GM19438 (cell line): ENCODE measurements around the gene SUSD5.
"Not testable (repeated sequence)": the region's sequence is repeated elsewhere in the genome, so short reads cannot be mapped to it uniquely, and the experiment has no call there.

ENCODE experiments used
- ATAC-seq: cut with Tn5 transposase; IDR thresholded peaks from one replicate; pipeline ENCODE4 v1.9.1; 2021; ENCODE audit warnings: low read depth; ENCODE audit not compliant: unreplicated experiment

SUSD5 gene

DNA sequence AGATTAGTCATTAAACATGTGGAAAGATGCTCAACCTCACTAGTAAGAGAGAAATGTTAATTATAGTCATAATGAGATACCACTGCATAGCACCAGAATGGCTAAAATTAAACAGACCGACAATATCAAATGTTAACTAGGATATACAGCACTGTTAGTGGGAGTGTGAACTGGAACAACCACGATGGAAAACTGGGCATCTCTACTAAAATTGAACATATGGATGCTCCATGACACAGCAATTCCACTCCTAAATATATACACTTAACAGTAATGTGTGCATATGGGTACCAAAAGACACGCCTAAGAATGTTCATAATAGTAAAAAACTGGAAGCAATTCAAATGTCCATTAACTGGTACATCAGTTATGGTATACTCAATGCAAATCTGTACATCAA lies 63.3 kb downstream of the SUSD5 start:
- no peak for ATAC-seq

DNA sequence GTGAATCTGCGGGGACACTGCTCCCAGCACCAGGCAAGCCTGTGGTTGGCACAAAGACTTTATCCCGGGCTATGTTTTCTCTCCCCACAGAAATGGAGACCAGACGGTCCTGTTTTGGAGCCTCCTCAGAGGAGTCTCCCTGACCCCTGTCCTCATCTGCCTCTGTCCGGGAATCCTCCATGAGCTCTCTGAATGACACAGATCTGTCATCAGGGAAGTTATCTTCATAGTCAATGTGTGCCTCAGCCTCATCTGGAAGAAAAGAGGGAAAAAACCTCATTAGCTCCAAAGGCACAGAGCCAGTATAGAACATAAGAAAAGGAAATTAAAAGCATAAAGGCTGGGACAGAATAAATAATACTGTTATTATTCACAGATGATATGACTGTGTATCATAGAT lies 64.8 kb downstream of the SUSD5 start:
- ATAC-seq: no peak

DNA sequence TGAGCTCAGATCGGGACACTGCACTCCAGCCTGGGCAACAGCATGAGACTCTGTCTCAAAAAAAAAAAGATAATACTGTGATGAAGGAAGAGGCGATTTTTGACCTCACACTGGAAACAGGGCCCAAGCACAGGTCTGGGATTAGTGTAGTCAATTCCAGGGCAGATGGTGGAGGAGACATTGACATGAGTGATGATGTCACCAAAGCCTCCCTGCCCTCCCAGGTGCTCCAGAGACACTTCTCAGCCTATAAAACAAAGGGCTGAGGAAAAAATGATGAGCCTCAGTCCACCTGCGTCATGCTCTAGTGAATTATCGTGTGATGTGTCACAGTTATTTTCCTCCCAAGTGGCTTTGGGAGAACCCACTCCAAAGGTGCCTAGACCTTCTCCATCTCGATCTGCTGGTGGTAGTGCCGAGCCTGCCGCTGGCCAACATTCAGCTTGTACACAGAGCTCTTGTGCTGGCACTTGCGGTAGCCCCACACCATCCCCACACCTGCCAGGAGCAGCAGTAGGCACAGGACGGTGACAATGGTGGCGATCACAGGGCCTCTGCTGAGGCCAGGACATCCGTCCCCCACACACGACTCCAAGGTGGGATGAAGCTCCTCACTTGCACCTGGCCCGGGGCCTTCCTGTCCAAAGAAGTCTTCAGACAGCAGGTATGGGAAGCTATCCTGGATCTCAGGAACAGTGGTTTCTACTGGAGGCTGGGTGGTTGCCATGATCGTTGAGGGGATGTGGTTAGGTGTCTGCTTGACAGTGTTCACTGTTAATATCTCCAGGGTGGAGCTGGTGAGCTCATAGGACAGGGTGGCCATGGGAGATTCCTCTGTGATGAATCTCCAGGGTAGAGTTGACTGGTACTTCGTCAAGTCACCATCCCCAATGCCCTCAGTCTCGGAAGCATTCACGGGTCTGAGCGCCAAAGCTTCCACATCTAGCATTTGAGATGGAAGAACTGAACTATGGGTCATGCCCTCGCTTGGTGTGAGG lies 65.9 kb downstream of the SUSD5 start:
- no peak for ATAC-seq

DNA sequence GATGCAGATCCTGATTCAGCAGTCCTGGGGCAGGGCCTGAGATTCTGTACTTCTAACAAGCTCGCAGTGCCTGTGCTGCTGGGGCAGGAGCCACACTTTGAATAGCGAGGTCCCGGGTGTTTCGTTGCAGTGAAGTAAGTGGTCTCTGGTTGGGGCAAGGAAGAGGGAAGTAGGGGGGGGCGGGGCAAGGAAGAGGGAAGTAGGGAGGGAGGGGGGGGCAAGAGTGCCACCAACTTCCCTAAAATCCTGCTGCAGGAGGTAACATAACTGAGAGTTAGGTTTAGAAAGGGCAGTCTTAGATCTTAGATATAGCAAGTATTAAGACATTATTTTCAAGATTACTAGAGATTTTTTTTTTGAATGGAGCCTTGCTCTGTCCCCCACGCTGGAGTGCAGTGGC lies 69.3 kb downstream of the SUSD5 start:
- ATAC-seq: no peak

DNA sequence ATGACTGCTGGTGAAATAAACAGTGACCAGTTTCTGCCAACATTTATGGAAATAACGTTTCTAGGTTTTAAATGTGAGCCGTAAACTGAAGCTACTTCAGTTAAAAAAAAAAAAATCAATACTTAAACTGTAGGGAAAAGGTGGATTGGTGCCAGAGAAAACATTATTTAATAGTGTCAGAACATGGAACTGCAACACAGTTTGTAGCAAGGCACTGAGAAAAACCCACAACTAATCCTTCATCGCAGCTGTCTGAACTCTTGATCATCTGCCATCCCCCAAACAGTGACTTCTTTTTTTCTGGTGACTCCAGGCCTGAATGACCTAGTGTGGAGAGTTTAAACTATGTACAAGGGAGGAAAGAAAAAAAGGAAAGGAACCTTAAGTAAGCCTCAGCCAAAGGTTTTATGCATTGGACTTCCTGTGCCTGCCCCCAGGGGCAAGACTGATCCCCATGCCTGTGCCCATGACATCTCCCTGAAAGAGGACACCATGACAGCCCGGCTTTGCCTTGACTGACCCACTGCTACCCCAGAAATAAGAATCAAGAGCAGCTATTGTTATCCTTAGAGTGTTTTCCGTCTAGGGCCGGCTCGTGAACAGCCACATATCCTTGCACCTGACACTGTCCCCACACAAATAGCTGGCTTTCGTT lies 71.7 kb downstream of the SUSD5 start:
- no peak for ATAC-seq

DNA sequence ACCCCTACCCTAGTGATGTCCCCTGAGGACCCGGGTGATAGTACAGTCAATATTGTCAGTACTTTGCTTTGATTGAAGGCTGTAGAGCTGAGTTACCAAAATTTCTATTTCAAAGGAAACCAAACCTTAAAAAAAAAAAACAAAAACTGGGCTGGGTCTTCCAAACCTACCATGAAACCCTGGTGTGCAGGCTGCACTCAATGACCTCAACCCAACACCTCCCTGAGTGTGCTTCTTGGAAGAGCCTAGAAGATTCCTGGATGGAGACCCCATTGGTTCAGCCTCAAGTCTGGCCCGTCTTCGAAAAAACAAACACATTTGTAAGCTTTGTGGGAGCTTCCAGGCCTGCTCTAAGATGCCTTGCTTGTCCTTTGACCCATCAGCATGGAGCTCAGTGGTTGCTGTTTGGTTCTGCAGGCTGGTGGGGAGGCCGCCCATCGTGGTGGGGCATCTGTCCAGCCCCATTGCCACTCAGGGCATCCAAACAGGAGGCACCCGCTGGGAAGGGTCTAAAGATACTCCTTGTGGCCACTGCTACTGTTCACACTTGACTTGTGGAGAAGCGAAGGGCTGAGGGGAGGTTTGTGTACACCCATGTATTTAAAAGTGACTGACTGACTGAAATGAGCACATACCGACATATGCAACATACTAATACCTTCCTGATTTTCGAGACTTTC lies 72.6 kb downstream of the SUSD5 start:
- no peak for ATAC-seq

DNA sequence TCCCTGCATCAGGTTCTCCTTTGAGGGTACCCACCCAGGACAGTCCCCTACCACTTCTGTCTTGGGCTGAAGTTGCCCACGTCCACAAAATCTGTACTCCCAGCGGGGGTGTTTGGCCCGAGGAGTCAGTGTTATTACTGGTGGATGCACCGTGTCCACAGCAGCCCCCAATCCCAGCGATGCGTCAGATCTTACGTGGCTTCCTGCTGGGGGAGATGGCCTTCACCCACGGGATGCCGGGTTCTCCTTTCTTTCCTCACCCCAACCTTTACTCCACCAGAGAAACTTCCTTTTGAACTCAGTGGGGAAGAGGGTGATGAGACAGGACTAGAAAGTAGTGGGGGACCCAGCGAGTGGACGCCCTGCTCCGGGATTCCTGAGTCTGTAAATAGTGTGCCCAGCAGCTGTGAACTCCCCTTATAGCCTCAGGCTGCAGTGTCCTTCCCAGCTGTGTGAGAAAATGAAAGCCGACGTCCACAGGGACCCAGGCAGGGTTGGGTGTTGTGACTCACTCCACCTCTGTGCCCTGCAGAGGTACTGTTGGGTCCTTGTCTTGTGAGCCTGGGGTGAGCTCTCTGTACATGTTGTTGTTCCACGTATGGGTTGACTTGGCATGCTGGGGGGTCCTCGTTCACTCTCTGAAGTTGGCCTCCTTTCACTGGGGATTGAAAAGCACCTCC lies 73.2 kb downstream of the SUSD5 start:
- ATAC-seq: no peak

DNA sequence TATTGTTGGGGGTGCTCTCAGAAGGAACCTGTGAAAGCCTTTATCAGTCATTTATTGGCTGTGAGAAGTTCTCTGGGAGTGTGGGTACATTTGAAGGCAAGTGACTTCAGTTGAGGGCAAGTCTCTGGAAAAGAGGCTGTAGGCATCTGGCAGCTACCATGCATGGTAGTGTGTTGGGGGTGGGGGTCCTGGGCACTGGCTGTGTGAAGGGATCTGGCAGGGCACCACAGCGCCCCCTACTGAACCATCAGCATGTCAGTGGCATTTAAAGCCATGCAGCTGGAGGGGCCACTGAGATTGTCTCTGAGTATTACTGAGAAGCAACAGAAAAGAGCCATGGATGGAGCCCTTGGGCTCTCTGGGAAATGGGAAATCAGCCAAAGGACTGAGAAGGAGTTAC lies 74.2 kb downstream of the SUSD5 start:
- ATAC-seq: no peak

DNA sequence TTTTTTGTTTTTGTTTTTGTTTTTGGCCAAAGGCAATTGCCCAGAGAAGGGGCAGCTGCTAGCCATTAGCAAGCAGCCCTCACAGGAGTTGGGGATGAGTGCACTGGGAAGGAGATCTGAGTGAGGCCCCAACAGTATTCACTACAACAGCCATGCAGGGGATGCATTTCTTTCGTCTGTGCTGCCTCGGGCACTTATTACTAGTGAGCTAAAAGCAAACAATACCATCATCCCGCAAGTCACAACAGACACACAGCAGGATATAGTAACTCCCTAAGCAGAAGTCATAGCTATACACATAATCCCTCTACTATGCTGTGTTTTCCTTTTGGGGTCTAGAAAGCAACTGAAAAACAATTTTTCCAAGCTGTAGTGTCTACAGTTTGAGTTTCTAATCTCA lies 77.6 kb downstream of the SUSD5 start:
- ATAC-seq: no peak

DNA sequence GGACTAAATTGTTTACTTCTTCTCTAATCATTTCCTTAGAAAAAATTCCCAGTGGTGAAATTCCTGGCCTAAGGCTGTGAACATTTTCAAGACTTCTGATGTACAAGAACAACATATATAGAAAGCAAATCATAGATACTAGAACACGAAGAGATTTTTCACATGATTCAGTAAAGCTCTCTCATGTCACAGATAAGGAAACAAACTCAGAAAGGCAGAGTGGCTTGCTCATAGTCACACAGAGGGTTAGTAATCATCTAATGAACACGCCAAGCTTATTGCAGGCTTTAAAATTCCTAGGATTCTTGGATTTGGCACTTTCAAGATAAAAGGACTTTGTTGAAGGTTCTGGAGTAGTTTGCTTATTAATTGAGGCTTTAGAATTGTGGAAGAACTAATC lies 78.6 kb downstream of the SUSD5 start:
- ATAC-seq: no peak

DNA sequence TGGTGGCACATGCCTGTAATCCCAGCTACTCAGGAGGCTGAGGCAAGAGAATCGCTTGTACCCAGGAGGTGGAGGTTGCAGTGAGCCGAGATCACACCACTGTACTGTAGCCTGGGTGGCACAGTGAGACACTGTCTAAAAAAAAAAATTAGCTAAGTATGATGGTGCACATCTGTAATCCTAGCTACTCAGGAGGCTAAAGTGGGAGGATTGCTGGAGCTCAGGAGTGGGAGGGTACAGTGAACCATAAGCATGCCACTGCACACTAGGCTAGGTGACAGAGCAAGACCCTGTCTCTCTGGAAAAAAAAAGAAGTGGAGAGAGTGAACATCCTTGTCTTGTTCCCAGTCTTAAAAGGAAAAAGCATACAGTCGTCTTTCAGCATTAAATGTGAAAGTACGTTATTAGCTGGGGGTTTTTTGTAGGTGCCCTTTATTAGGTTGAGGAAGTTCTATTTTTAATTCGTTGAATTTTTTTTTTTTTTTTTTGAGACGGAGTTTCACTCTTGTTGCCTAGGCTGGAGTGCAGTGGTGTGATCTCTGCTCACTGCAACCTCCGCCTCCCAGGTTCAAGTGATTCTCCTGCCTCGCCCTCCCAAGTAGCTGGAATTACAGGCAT lies 79.5 kb downstream of the SUSD5 start:
- ATAC-seq: not testable (repeated sequence)

DNA sequence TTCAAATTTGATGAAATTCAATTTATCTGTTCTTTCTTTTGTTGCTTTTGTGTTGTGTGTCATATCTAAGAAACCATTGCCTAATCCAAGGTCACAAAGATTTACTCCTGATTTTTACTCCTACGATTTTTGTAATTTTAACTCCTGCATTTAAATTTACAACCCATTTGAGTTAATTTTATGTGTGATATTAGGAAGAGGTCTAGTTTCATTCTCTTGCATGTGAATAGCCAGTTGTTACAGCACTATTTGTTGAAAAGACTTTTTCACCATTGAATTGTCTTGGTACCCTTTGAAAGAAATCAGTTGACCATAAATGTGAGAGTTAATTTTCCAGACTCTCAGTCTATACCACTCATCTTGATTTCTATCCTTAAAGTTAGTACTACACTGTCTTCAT lies 80.9 kb downstream of the SUSD5 start:
- no peak for ATAC-seq

DNA sequence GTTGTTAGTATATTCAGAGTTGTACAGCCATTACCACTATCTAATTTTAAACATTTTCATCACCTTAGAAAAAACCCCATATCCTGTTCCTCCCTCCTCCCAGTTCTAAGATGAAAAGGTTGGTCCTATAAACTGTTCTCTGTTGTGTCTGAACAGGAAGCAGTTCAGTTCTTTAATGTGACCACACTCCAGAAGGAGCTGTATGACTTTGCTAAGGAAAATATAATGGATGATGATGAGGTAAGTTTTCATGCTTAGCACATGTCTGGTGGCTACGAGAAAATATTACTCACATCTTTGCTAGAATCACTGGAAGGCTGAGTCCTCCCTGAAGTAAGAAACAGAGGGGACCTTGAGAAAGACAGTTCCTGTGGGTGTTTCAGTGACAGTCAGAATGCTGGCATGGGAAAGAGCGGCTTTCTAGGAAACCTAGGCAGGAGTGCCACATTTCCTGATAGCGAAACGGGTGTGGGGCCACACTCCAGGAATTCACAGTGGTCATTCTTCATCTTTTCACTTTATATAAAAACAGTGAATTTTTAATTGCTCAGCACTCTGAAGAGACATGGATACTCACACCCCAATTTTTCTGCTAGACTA lies 84.5 kb downstream of the SUSD5 start:
- no peak for ATAC-seq

DNA sequence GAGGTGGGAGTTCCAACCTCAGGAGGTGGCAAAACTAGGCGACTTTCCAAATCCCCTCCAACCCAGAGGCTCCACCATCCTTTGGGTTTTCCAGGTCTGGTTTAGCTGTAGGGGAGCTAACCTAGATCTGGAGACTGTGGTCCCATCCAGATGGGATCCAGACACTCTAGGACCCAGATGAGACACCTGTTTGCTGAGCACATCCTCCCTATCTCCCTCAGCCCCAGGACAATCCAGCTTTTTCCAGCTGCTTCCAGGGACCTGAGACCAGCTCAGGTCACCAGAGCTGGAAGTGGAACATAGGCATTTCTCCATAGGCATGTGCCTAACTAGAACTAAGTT lies 86.6 kb downstream of the SUSD5 start:
- no peak for ATAC-seq

DNA sequence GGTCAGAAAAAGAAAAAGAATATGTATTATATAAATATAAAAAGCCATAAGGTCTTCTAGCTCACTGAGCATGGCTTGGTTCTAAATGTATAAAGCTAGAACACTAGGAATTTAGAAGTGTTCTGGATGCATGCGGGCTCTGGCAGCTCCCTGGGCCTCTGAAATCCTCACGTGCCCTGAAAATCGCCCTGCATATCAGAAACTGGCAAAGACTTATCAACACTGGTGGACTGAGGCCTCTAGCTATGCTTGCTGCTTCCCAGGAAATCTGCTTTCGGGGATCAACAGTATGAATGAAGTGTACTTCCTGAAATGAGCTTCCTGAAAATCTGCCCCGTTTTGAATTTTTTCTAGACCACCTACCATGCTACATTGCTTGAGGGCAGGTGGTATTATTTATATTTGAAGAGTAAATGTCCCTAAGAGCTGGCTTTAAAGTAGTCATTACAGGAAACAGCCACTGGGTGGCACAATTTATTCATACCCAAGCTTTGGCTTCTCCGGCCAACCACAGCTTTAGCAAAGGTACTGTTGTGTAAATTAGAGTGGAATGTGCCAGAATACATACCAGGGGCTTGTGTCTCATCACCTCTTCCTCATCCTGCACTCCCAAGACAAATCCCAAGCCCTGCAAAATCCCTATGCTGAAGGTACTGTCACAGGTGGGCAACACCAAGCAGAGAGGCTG lies 87.1 kb downstream of the SUSD5 start:
- ATAC-seq: peak; percentile 75

DNA sequence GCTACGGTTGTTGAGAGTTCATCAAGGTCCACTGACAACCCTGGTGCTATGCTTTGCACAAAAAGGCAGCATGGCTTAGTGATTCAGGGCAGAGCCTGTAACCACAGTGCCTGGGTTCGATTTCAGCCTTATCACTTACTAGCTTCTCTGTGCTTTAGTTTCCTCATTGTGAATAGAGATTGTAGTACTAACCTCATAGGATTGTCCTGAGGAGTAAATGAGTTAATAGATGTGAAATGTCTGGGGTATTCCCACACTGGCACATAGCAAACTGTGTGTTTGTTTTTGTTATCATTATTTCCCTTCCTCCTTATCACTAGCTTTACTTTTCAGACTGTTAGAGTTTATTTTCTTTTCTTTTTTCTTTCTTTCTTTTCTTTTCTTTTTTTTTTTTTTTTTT lies 88.5 kb downstream of the SUSD5 start:
- no peak for ATAC-seq

DNA sequence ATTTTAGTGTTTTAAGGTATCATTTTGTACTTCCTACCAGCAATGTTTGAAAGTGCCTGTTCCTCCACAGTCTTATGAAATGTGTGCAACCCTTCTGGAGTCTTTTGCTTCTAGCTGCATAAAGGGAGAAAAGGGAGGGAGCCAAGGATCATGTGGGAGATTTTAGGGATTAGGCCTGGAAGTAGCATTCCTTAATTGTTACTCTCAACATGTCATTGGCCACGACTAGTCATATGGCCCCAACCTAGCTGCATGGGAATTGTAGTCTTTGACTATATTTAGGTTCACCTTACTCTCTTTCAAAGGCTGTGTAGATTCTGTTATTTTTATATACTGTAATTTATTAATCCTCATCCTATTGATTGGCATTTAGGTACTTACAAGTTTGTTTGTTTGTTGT lies 89.9 kb downstream of the SUSD5 start:
- no peak for ATAC-seq

DNA sequence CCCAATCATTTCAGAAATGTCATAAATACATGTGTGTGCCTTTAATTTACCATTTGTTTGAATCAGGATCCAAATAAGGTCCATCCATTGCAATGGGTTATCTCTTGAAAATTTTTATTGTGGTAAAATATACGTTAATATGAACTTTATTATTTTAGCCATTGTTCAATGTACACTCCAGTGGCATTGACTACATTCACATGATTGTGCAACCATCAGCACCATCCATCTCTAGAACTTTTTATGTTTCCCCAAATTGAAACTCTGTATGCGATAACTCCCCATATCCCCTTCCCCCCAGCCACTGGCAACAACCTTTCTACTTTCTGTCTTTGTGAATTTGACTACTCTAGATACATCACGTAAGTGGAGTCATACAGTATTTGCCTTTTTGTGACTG lies 92.8 kb downstream of the SUSD5 start:
- ATAC-seq: no peak

DNA sequence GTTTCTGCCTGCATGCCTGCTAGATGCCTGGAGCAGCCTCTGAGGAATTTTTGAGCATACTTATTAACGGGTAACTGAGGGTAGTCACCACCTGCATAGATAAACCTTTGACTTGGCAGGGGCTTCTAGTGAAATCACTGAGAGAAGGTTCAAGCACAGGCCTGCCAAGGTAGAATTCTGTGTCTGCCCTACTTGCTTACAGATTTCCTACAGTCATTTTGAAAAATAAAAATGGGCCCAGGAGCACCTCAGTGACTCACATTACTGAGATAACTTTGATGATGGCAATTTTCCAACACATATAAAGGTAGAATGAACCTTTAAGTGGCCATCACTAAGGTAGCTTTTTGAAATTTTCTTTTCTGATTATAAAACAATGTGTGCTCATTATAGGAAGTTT lies 94.0 kb downstream of the SUSD5 start:
- no peak for ATAC-seq

DNA sequence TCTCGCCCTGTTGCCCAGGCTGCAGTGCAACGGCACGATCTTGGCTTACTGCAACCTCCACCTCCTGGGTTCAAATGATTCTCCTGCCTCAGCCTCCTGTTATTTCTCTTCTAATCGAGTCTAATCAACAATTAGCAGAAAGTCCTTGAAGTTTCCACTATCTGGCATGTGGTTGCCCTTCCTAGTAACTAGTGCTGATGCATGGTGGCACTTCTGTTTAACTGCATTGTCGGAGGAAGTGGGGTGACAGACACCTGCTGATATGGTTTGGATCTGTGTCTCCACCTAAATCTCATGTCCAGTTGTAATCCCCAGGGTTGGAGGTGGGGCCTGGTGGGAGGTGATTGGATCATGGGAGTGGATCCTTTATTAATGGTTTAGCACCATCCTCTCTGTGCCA lies 95.6 kb downstream of the SUSD5 start:
- no peak for ATAC-seq
